ENCODE results near the gene SLC36A1.

DNA sequence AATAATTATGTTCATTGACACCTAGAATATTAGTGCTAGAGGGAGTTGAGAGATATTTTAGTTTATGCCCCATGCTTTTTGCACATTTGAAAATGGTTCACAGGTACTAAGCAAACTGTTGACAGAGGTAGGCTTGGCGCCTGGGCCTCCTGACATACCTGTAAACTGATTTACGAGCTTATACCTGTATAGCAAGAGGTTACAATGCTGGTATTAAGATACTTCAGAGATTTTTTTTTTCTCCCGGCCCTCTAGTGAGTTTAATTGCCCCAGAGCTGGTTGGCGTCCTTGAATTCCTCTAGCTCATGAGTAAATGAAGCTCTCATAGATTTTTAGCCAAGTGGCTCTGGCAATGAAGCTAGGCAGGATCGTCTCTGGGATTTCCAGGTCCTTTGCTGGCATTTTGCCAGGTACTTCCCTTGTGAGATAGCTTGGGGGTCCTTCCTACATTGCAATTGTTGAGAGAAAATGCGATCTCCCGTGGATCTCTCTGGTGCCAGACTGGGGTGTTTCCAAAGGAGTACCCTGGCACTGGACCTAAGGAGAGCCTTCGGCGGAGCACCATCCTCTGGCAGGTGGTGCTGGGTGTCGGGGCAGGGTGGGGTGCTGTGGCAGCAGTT is 9.0 kb downstream of the SLC36A1 start:
- TF ChIP-seq, protein P1, sequence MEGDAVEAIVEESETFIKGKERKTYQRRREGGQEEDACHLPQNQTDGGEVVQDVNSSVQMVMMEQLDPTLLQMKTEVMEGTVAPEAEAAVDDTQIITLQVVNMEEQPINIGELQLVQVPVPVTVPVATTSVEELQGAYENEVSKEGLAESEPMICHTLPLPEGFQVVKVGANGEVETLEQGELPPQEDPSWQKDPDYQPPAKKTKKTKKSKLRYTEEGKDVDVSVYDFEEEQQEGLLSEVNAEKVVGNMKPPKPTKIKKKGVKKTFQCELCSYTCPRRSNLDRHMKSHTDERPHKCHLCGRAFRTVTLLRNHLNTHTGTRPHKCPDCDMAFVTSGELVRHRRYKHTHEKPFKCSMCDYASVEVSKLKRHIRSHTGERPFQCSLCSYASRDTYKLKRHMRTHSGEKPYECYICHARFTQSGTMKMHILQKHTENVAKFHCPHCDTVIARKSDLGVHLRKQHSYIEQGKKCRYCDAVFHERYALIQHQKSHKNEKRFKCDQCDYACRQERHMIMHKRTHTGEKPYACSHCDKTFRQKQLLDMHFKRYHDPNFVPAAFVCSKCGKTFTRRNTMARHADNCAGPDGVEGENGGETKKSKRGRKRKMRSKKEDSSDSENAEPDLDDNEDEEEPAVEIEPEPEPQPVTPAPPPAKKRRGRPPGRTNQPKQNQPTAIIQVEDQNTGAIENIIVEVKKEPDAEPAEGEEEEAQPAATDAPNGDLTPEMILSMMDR (IDR thresholded peaks at IDR 0.05) = no peak
- no peak for TF ChIP-seq EP300 (IDR thresholded peaks at IDR 0.05)

Measured in ovary (tissue), 3 donors.